OCI-M1 (cell line): ENCODE data around the gene PDE4B.

ENCODE experiments used
- DNase-seq: peaks from one replicate; lab custom pipeline; 2025; lab: John Stamatoyannopoulos, UW

Gene PDE4B

DNA sequence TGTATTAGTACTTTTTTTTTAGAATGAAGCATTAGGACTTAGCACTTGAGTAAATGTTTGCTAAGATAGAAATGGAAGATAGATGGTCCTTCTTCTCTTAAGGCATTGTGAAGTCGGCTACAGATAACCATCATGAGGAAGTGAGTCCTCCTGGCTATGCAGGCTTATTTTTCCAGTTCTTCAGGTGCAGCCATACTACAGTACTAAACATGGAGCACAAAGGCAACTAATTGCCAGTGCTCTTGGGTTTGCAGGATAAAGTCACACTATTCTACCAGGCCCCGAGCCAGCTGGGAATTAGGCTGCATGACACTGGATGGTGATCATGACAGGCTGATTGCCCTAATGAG lies 543.9 kb downstream of the PDE4B start:
- no peak for DNase-seq

DNA sequence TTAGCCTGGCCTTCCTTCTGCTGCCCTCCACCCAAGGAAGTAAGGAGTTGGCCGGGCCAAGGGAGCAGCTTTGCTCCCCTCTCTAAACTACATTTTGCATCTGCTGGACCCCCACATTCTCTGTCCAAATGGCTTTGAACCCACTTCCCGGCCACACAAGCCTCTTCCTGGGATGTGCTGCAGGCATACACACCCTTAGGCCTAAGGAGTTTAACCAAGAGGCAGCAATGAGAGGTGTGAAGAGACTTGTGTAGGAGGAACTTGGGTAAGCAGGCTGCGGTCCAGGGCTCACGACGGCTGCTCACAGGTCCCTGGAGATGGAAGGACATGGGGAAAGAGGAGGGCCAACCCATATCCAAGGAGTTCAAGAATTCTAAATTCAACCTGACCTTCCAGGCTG lies 544.6 kb downstream of the PDE4B start:
- DNase-seq: no peak

DNA sequence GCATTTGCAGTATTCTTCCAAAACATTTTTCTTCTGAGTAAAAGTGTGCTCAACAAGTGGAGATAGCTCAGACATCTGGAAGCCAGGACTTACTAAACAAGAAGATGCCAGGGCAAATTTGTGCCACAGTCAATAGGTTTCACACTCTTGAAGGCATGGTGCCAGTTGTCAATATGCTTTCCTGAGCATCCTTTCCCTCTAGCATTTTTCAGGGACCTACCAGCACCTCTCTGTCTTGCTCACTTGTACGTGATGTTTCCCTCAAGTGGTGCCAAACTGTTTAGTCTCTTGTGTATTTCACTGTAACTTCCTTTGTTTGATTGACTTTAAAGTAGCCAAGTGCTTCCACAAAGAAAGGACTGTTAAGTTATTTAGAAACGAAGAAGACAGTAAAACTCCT lies 547.2 kb downstream of the PDE4B start:
- no peak for DNase-seq

DNA sequence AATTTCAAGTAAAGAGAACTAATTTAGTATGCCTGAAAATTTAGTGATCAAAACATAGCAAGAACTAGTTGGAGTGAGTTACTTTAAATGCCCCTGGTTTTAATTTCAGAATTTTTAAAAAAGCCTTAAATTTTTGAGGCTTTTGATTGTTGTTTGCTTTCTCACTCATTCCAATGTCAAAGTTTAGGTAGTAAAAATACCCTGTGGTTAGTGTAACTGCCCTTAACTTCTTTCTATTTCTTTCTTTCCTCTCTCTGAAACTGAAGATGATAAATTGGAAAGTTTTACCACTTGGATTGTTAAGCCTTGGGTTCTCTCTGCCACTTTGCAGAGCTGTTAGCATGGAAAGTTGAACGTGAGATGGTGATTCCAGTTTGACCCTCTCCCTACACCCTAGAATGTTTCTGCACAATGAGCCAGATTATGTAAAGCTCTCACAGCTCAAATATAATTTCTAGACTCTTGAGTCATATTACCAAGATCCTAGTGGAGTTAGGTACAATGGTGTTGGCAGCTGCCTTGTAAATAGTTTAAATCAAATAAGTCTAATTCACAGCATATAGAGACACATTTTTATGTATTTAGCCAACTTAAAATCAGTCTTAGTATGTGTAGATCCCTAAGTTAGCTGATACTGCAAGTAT lies 548.9 kb downstream of the PDE4B start:
- DNase-seq: no peak

DNA sequence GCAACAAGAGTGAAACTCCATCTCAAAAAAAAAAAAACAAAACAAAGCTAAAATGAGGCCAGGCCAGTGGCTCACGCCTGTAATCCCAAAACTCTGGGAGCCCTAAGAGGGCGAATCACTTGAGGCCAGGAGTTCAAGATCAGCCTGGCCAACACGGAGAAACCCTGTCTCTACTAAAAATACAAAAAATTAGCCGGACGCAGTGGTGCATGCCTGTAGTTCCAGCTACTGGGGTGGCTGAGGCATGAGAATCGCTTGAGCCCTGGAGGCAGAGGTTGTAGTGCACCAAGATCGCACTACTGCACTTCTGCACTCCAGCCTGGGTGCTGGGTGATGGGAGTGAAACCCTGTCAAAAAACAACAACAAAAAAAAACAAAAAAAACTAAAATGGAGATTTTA lies 550.0 kb downstream of the PDE4B start:
- DNase-seq: no peak

DNA sequence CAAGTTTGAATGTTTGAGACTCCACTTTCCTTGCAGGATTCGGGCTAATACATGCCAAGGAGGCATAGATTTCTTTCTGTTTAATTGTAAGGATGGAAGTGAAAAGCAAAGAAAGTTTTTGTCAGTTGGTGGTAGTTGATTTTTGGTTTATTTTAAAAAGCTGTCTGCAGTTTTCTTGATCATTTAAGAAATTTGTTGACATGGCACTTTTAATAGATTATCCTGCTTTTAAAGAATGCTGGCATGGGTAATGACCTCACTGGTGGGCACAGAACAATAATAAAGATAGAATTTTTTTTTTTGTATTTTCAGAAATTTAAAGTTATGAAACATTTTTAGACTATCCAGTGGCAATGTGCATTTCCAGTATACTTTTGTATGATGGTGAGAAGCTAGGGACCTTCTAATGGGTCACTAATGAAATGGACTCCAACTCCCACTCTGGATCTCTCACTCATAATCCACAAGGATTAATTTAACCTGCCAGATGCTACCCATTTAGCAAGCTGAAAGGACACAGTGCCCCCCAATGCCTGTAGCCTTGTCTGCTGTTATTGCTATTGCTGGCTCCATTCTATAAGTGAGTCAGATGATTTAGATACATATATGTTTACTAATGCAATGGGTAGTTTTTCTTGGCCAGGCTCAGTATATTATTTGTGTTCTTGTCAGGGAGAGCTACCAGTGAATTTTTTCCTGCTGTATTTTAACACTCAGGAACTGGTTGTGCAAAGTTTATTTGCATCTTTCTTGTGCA lies 551.1 kb downstream of the PDE4B start:
- no peak for DNase-seq

DNA sequence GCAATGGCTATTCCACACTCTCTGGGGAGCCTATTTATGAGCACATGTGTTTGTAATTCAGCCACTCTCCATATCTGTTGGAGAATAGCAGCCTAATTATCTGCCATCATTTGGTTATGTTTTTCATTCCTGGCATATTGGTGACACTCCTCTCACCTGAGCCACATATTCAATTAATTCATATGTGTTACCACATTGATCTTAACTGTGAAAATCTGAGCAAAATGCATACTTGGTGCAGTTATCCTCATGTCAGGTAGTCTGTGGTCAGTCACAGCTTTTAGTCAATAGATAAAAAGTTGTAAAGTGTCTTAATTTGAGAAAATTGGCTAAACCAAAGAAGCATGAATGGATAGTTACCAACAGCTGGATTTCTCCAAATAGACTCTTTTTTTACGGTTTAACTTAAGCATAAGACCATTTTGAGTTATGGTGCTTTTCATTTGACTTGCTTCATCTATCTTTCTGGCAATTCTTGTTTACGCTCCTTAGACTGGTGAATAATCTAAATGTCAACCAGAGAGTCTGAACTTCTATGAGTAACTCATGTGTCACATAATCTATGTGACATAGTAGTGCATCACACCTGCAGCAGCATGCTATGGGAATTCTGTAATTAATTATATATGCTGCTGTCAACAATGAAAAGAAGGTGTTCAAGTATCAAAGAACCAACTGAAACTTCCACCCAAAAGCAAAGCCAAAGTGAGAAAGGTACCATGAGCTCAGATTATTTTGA lies 553.5 kb downstream of the PDE4B start:
- DNase-seq: no peak

DNA sequence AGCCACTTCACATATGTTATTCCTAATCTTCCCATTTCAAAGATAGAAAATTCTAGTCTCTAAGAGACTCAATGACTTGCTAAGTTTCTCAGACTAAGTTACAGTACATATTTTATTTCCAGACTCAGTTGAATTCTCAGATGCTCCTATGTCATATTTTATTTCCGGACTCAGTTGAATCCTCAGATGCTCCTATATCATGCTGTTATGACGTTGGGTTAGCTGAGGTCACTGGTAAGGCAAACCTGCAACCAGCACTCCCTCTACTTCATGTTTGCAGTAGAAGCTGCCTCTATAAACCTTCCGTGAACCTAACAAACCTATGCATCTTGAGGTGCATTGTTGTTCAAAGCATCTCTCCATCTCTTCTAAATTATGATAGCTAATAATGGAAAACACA lies 554.2 kb downstream of the PDE4B start:
- DNase-seq: no peak

DNA sequence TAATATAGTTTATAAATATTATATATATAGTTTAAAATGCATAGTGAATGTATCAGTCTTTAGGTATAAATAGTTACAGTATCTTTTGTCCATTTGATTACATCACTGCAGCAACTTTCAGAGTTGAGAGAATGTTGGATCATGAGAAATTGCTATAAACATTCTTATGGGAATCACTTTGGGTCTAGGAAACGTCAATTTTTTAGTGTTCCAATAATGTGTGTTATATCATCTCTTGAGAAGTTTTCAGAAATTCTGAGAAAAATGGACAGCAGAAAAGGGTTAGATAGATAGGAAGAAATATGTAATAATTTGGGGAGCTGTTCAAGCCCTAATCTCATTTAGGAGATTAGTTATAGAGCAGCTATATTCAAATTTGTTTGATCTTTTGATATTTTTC lies 556.1 kb downstream of the PDE4B start:
- DNase-seq: no peak

DNA sequence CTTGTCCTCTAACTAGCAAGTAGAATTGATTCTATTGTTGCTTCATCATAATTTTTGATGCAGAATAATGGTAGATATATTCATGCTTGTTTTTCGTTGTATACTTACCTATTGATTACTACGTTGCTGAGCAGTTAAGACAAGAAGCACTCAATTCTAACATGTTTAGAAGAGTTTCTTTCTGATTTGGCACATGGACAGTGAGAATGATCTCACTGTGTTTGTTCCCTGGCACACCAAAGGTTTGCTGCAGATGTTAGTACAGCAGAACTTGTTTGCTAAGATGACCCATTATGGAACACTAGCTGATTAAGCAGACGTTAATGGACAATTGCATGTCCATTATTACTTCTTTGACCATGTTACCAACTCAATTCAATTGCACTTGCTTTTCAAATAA lies 556.5 kb downstream of the PDE4B start:
- DNase-seq: no peak

DNA sequence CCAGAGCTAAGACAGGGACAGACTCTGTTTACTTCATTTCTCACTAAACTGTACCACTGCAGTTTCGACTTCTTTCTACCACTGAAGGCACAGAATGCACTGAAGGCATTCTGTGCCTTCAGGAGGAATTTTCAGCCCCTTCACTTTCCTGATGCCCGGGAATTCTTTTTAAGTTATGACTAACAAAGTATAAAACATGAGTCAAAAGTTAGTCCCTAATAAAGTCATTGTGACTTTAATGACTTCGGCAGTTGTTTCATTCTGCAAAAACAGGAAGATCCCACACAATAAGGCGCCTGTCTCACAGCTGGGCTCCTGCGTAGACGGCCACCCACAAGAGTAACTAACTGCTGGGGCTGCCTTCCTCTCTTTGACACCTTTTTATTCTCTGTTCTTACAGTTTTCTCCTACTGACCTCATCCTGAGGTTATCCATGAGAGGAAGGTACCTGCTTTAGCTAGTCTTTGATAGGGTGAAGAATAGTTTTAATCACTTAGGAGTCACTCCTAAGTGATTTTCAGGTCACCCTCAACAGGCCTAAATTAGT lies 557.4 kb downstream of the PDE4B start:
- DNase-seq: no peak

DNA sequence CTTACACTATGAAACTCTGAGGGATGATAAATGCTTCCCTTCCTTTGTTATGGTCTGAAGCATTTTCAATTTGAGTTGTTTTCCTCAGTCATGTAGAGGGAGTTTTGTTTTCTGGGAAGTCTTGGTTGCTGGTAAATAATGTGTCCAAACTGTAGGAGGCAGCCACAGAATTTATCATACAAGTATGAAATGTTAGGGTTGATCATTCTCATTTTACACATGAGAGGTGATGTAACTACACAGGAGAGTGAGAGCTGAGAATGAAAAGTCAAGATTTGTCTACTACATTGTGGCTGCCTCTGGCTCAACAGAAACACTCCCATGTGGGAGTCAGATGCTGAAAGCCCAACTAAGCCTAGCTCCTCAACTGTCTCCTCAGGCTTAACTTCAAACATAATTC lies 558.8 kb downstream of the PDE4B start:
- DNase-seq: no peak

DNA sequence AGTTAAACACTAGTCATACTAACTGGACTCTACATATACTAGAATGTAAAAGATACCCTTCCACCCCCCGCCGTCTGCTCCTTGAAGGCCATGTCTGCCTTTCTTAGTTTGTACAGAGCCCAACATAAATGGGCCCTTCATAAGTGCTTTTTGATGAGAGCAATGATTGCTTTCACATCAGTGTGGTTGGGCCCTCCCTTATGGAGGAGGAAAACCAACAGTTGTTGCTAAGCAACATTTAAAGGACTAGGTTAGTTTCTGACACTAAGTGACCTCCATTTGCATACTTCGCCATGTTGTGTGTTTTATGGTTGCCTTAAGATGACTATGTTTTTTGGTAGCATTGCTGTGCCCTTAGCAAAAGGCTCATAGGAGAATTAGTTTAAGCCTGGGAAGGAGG lies 559.2 kb downstream of the PDE4B start:
- DNase-seq: no peak

DNA sequence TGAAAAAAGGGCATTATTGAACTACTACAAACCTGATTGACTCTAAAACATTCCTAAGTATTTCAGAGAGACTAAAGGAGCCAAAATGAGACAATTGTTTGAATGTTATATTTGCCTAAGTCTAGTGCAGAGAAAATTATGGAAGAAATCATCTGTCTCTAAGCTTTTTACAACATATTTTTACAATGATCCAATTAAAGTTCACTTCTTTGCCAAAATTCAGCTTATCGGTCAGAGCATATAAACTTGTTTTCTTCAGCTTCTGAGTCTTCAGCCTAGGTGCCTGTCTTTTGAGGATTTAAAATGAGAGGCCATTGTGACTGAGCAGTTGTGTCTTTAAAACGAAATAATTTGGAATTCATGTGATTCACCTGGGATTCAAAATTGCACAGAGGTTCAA lies 560.1 kb downstream of the PDE4B start:
- no peak for DNase-seq

DNA sequence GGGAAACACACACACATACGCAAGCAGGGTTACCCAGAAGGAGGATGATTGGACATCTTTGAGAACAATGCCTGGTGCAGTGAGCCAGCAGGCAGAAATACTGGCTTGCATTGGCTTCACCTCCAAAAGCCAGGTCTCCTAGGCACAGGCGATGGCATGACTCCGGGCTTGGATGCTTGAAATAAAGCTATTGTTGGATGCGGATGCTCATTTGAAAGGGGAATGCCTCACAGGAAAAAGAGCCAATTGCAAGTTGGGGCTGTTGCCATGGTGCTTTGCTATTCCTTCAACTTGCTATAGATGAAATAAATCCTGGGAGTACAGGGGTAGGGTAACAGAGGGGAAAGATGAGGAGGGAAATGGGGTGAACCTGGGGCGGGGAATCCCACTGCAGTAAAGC lies 560.6 kb downstream of the PDE4B start:
- DNase-seq: no peak

DNA sequence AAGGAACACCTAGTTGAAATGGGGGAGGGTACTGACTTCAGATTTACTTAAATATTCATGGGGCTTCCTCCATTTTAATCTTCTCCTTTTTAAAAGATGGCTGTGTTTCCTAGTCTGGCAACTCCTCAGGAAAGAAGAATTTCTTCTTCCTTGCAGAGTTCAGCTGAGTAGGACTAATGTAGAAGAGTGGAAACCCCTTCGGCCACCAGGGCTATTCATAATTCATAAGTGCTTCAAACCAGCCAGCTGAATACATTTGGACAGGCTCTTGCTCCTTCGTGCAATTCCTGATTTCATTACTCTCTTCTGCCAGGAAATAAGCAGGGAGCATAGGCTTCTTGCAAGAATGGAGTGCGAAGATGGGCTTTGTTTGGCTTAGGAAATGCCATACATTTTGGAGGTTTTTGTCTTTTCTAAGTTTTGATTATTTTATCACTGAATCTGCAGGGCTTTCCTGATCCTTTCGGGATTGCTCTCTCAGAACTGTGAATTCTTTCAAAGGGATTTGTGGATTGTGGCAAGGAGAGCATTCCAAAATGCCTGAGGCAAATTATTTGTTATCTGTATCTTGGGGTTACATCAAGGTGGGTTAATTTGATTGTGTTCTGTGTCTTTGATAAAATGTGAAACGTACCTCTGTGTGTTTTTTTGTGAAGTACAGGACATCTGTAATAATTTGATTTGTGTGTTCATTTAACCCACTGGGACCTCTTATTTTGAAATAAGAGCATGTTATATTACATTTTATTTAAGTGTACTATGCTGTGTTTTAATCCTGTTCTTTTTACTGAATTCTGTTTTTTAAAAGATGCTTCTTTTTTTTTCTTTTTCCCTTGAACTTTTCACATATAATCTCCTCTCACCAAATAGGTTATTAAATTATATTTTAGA lies 561.9 kb downstream of the PDE4B start:
- no peak for DNase-seq

DNA sequence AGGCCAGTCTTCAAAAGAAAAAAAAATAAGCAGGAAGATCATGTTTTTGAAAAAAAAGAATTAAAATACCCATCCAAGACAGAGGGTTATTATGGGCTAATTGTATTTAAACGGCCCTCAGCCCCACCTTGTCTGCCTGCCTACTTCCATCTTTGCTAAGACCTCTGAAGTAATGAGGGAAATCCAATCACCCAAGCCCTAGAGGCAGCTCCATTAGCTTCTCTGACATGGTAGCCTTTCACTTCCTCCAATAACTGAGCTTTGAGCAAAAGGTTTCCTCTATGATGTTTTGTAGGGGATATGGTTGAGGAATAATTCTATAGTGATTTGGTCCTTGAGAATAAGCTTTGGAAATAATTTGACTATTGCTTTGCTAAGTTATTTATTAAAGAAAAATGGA lies 563.1 kb downstream of the PDE4B start:
- DNase-seq: no peak

DNA sequence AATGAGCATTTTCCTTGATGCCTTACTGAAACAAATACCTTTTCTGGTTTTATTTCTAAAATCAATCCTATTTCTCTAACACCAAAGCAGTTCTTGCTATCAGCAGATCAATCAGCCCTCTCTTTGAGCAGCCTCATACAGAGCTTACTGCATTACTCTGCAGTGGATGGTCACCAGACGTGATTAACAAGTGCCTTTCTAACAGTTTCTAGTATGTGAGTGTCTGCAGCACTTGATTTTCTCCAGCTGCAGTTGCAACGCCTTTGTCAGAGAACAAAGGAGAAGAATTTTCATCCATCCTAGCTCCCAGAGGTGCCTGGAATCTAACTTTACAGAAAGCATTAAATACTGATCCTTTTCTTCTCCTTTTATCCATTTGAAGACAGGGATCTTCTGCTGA lies 563.9 kb downstream of the PDE4B start:
- no peak for DNase-seq

DNA sequence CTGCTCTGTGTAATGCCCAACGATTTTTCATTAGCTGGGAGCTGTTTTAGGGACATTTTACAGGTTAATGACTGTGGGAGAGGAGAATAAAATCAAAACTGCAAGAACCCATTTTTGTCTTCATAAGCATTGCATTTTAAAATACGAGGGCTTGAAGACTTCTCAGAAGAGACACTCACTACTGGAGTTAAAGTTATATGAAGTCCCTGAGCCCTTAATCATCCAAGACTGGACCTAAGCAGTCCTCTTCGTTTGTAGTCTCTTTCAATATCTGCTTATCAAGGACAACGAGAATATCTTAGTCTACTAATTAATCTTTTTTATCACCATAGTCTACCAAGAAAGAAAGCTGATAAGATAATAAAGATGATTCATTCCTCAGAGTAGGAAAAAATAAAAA lies 564.3 kb downstream of the PDE4B start:
- DNase-seq: no peak

DNA sequence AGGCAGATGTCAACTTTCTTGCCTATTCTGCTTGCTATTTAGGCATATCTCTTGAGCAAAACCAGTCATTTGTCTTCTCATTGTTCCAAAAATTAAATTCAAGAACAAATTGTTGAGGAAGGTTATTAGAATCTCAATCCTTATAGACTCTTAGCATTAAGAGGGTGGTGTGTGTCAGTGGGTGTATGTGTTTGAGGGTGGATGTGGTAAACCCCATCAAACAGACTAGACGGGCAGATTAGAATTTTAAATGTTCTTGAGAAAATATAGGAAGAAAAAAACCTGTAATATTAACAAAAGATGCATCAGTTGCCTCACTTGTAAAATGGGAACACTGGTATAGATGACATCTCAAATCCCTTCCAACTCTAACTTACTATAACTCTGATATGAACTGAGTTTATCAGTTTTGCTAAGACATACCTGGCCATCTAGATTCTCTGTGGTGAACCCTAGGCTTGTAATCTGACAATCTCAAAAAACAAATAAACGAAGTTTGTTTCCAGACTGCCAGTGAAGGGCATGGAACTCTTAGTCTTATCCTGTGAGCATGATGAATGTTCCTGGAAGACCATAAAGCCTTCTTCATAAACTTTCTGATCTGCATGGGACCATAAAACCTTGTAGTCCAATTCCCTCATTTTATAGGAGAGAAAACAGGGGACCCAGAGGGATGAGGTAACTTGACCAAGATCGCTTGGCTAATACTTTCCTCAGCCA lies 564.9 kb downstream of the PDE4B start:
- DNase-seq: no peak

DNA sequence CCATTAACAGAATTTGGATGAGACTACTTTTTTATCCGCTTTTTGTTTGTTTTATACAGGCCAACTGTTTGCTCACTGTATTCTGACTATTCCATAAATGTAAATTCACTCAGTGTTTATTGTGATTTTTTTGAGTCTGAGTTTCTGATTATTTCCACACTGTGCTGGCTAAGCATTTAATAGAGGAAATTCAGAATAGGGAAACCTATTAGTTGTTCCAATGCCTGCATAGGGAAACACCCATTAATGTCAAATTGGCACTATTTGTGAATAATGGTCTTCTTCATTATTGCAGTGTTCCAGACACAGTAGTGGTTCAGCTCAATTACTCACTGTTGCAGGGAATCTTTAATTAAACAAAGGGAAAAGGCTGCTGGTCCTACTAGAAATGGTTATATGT lies 566.6 kb downstream of the PDE4B start:
- DNase-seq: no peak
